Measurements from ENCODE around the gene ANAPC7.
"Not testable (repeated sequence)": the region's sequence is repeated elsewhere in the genome, so short reads cannot be mapped to it uniquely, and the experiment has no call there.

The ANAPC7 gene

GRCh38 chr12:110421701-110422100 lies 18.2 kb upstream of the ANAPC7 start:
- H3K27ac ChIP-seq, result no peak overlapping the region
- H3K4me3 ChIP-seq, result no peak overlapping the region
- H3K9me3 ChIP-seq, result no peaks in the 10 kb centered on the region
- H3K27me3 ChIP-seq, result no peaks in the 10 kb centered on the region
- H3K9ac ChIP-seq, result no peak overlapping the region
- no peaks in the 10 kb centered on the region for H3K36me3 ChIP-seq
- no peak overlapping the region for H3K4me2 ChIP-seq
- H3K4me1 ChIP-seq, result peaks cover 13% of the 10 kb centered on the region
- TF ChIP-seq Cebpa-rat (IDR thresholded peaks at IDR 0.05), result no peak
- H4K20me1 ChIP-seq, result no peaks in the 10 kb centered on the region

- H3K4me1 ChIP-seq, result peaks cover 14% of the 10 kb centered on the region
- no peaks in the 10 kb centered on the region for H3K27me3 ChIP-seq
- no peak overlapping the region for H3K4me3 ChIP-seq
- TF ChIP-seq Cebpa-rat (IDR thresholded peaks at IDR 0.05), result no peak
- H3K36me3 ChIP-seq, result no peaks in the 10 kb centered on the region
- H3K4me2 ChIP-seq, result no peak overlapping the region
- no peak overlapping the region for H3K9ac ChIP-seq
- no peaks in the 10 kb centered on the region for H4K20me1 ChIP-seq
- H3K27ac ChIP-seq, result no peak overlapping the region
- no peaks in the 10 kb centered on the region for H3K9me3 ChIP-seq
Measured at GRCh38 chr12:110421159-110421661, 17.7 kb upstream of the ANAPC7 start.

- not testable (repeated sequence) for H3K27ac ChIP-seq, H3K9ac ChIP-seq, H3K4me3 ChIP-seq, H3K27me3 ChIP-seq, H3K9me3 ChIP-seq, H4K20me1 ChIP-seq, H3K36me3 ChIP-seq, H3K4me2 ChIP-seq
- peaks cover 14% of the 10 kb centered on the region for H3K4me1 ChIP-seq
Measured at GRCh38 chr12:110420644-110421043, 17.1 kb upstream of the ANAPC7 start.

- H3K36me3 ChIP-seq, H3K4me3 ChIP-seq, H3K9me3 ChIP-seq, H3K9ac ChIP-seq, H4K20me1 ChIP-seq, H3K27me3 ChIP-seq: not testable (repeated sequence)
- peak overlapping the region; percentile 21; the same call in 1 of the 2 replicates for H3K4me2 ChIP-seq
- peak overlapping the region; percentile 44; the same call in 1 of the 2 replicates for H3K27ac ChIP-seq
- peaks cover 14% of the 10 kb centered on the region for H3K4me1 ChIP-seq
Measured at GRCh38 chr12:110417113-110417512, 13.6 kb upstream of the ANAPC7 start.

GRCh38 chr12:110410086-110410485 lies 6.6 kb upstream of the ANAPC7 start:
- not testable (repeated sequence) for H3K4me2 ChIP-seq

GRCh38 chr12:110405126-110405662 lies 1.7 kb upstream of the ANAPC7 start:
- not testable (repeated sequence) for H3K27ac ChIP-seq, H3K4me2 ChIP-seq, H3K27me3 ChIP-seq

More at GRCh38 chr12:110410086-110410485, 6.6 kb upstream of the ANAPC7 start:
- not testable (repeated sequence) for H3K27me3 ChIP-seq, H3K9me3 ChIP-seq, H3K4me1 ChIP-seq, H3K9ac ChIP-seq, H4K20me1 ChIP-seq, H3K36me3 ChIP-seq, H3K4me3 ChIP-seq, H3K27ac ChIP-seq

GRCh38 chr12:110403976-110404682 lies 621 bp upstream of the ANAPC7 start:
- H4K20me1 ChIP-seq, result peaks cover 20% of the 10 kb centered on the region
- H3K4me1 ChIP-seq, result peaks cover 19% of the 10 kb centered on the region
- peaks cover 28% of the 10 kb centered on the region for H3K36me3 ChIP-seq
- peak overlapping the region; percentile 93 for H3K4me3 ChIP-seq
- peak overlapping the region; percentile 99 for H3K27ac ChIP-seq
- peak overlapping the region; percentile 92 for H3K4me2 ChIP-seq
- no peaks in the 10 kb centered on the region for H3K9me3 ChIP-seq
- H3K9ac ChIP-seq, result peak overlapping the region; percentile 97
- H3K27me3 ChIP-seq, result no peaks in the 10 kb centered on the region
- no peak for TF ChIP-seq Cebpa-rat (IDR thresholded peaks at IDR 0.05)

More at GRCh38 chr12:110405126-110405662, 1.7 kb upstream of the ANAPC7 start:
- peaks cover 11% of the 10 kb centered on the region; the same call in 1 of the 2 replicates for H4K20me1 ChIP-seq
- H3K9ac ChIP-seq, H3K9me3 ChIP-seq, H3K4me3 ChIP-seq: not testable (repeated sequence)
- peaks cover 19% of the 10 kb centered on the region for H3K36me3 ChIP-seq
- peaks cover 19% of the 10 kb centered on the region for H3K4me1 ChIP-seq

GRCh38 chr12:110382683-110383082 lies 20.8 kb downstream of the ANAPC7 start:
- peaks cover 99% of the 10 kb centered on the region for H3K36me3 ChIP-seq
- no peaks in the 10 kb centered on the region for H3K27me3 ChIP-seq
- H3K9ac ChIP-seq, result no peak overlapping the region

GRCh38 chr12:110379631-110380030 lies 23.9 kb downstream of the ANAPC7 start:
- H3K9ac ChIP-seq, result no peak overlapping the region
- H3K27me3 ChIP-seq, result no peaks in the 10 kb centered on the region
- no peak for TF ChIP-seq Cebpa-rat (IDR thresholded peaks at IDR 0.05)
- no peak overlapping the region for H3K4me2 ChIP-seq
- H4K20me1 ChIP-seq, result no peaks in the 10 kb centered on the region
- H3K27ac ChIP-seq, result no peak overlapping the region
- no peak overlapping the region for H3K4me3 ChIP-seq
- H3K4me1 ChIP-seq, result no peaks in the 10 kb centered on the region
- H3K36me3 ChIP-seq, result peaks cover 99% of the 10 kb centered on the region
- no peaks in the 10 kb centered on the region for H3K9me3 ChIP-seq

More at GRCh38 chr12:110382683-110383082, 20.8 kb downstream of the ANAPC7 start:
- Histone ChIP-seq H3K27ac (no peak overlapping the region), H4K20me1 (peaks cover 5% of the 10 kb centered on the region; the same call in 1 of the 2 replicates), H3K4me3 (no peak overlapping the region), H3K4me2 (no peak overlapping the region), H3K4me1 (no peaks in the 10 kb centered on the region), H3K9me3 (no peaks in the 10 kb centered on the region)
- TF ChIP-seq Cebpa-rat (IDR thresholded peaks at IDR 0.05), result no peak

GRCh38 chr12:110379197-110379596 lies 24.3 kb downstream of the ANAPC7 start:
- H3K4me3 ChIP-seq, result no peak overlapping the region
- no peaks in the 10 kb centered on the region for H3K27me3 ChIP-seq
- no peak for TF ChIP-seq Cebpa-rat (IDR thresholded peaks at IDR 0.05)
- peaks cover 99% of the 10 kb centered on the region for H3K36me3 ChIP-seq
- H3K4me1 ChIP-seq, result no peaks in the 10 kb centered on the region
- no peak overlapping the region for H3K4me2 ChIP-seq
- H3K27ac ChIP-seq, result no peak overlapping the region
- H3K9ac ChIP-seq, result no peak overlapping the region
- H3K9me3 ChIP-seq, result no peaks in the 10 kb centered on the region
- H4K20me1 ChIP-seq, result 0 out of 2 replicates have a peak, but pooled peaks cover 3% of the 10 kb centered on the region

GRCh38 chr12:110378131-110378790 lies 25.2 kb downstream of the ANAPC7 start:
- not testable (repeated sequence) for H3K4me3 ChIP-seq, H3K27me3 ChIP-seq, H3K4me1 ChIP-seq, H3K4me2 ChIP-seq, H3K9me3 ChIP-seq, H3K9ac ChIP-seq, H3K27ac ChIP-seq
- peaks cover 11% of the 10 kb centered on the region for H4K20me1 ChIP-seq
- H3K36me3 ChIP-seq, result peaks cover 99% of the 10 kb centered on the region

Measured in BLaER1 (cell line).